ENCODE results near the gene PLEKHA3. TPM values are rescaled to one million over a fixed set of nuclear protein-coding genes. Genes with fewer than 3 reads are reported as not detected.

The PLEKHA3 gene
- total RNA-seq, 4 donors from 2014 or later = 9.1 to 45.5 (median 14.2) TPM

- Histone ChIP-seq H3K4me3 (no peak overlapping the region), H3K9me3 (no peaks in the 10 kb centered on the region), H3K4me1 (no peaks in the 10 kb centered on the region), H3K36me3 (no peaks in the 10 kb centered on the region), H3K27ac (no peak overlapping the region), H3K27me3 (no peaks in the 10 kb centered on the region)
- intact Hi-C loops (cut with DNase I; ENCODE audit: low total_unique reads) = no loop called here
- DNase-seq = no peak
- TF ChIP-seq CTCF (IDR thresholded peaks at IDR 0.05) = no peak
- no peak for TF ChIP-seq POLR2A (IDR thresholded peaks at IDR 0.05)
These were observed 50.4 kb downstream of the PLEKHA3 start for GRCh38 chr2:178530625-178531142.

GRCh38 chr2:178531168-178531567 is 50.9 kb downstream of the PLEKHA3 start:
- H3K9me3 ChIP-seq = no peaks in the 10 kb centered on the region

GRCh38 chr2:178536037-178536436 is 55.8 kb downstream of the PLEKHA3 start:
- intact Hi-C loops (cut with DNase I; ENCODE audit: low total_unique reads) = no loop called here
- H3K9me3 ChIP-seq = no peaks in the 10 kb centered on the region
- TF ChIP-seq POLR2A (IDR thresholded peaks at IDR 0.05) = no peak
- TF ChIP-seq CTCF (IDR thresholded peaks at IDR 0.05) = no peak
- DNase-seq = no peak
- no peak overlapping the region for H3K27ac ChIP-seq
- no peaks in the 10 kb centered on the region for H3K27me3 ChIP-seq
- H3K36me3 ChIP-seq = no peaks in the 10 kb centered on the region
- no peak overlapping the region for H3K4me3 ChIP-seq
- H3K4me1 ChIP-seq = no peaks in the 10 kb centered on the region

More at GRCh38 chr2:178531168-178531567, 50.9 kb downstream of the PLEKHA3 start:
- no peaks in the 10 kb centered on the region for H3K36me3 ChIP-seq
- TF ChIP-seq POLR2A (IDR thresholded peaks at IDR 0.05) = no peak
- no peak for TF ChIP-seq CTCF (IDR thresholded peaks at IDR 0.05)
- no peaks in the 10 kb centered on the region for H3K27me3 ChIP-seq
- no peak overlapping the region for H3K27ac ChIP-seq
- H3K4me3 ChIP-seq = no peak overlapping the region
- DNase-seq = no peak
- intact Hi-C loops (cut with DNase I; ENCODE audit: low total_unique reads) = no loop called here
- no peaks in the 10 kb centered on the region for H3K4me1 ChIP-seq

GRCh38 chr2:178542161-178542560 is 61.9 kb downstream of the PLEKHA3 start:
- Histone ChIP-seq H3K4me3 (no peak overlapping the region), H3K27ac (no peak overlapping the region), H3K36me3 (no peaks in the 10 kb centered on the region), H3K9me3 (no peaks in the 10 kb centered on the region), H3K4me1 (no peaks in the 10 kb centered on the region), H3K27me3 (no peaks in the 10 kb centered on the region)
- TF ChIP-seq CTCF (IDR thresholded peaks at IDR 0.05) (no peak), POLR2A (IDR thresholded peaks at IDR 0.05) (no peak)
- DNase-seq = no peak
- intact Hi-C loops (cut with DNase I; ENCODE audit: low total_unique reads) = no loop called here

- no peak for TF ChIP-seq POLR2A (IDR thresholded peaks at IDR 0.05)
- no peak for TF ChIP-seq CTCF (IDR thresholded peaks at IDR 0.05)
- Histone ChIP-seq H3K27me3 (no peaks in the 10 kb centered on the region), H3K9me3 (no peaks in the 10 kb centered on the region), H3K36me3 (no peaks in the 10 kb centered on the region), H3K4me1 (no peaks in the 10 kb centered on the region), H3K4me3 (no peak overlapping the region), H3K27ac (no peak overlapping the region)
- intact Hi-C loops (cut with DNase I; ENCODE audit: low total_unique reads) = no loop called here
- DNase-seq = no peak
These were observed 62.3 kb downstream of the PLEKHA3 start for GRCh38 chr2:178542569-178542968.

All from uterus (tissue), 4 donors.